ENCODE data around the gene TCAF2. TPM values are rescaled to one million over a fixed set of nuclear protein-coding genes. Genes with fewer than 3 reads are reported as not detected.
"Not testable (repeated sequence)": the region's sequence is repeated elsewhere in the genome, so short reads cannot be mapped to it uniquely, and the experiment has no call there.

The TCAF2 gene
- total RNA-seq = 10 to 100 TPM; 32.7 to 33.9 TPM

DNA sequence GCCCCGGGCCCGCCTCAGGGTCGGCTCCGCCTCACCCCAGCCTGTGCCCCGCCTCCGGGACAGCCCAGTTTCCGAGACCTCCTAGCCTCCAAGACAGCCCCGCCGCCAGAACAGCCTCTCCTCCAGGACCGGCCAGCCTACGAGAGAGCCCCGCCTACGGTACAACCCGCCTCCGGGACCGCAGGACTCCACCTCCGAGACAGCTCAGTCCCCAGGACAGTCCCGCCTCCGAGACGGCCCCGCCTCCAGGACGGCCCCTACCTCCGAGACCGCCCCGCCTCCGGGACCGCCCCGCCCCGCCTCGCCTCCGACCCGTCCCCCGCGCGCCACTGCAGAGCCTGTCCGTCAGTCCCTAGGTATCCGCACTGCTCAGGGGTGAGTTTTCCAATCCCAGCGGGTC lies at the start of gene TCAF2:
Gene TCAF2, plus strand, starts transcription at position 329 of the 400 bp plus-strand sequence.
- peak; percentile 80 for DNase-seq
- H3K27me3 Mint-ChIP-seq; CTCF ChIA-PET; H3K4me1 Mint-ChIP-seq (ENCODE audit: low read depth); H3K36me3 Mint-ChIP-seq; intact Hi-C loops (cut with micrococcal nuclease); H3K9me3 Mint-ChIP-seq; POLR2A ChIA-PET; H3K4me3 Mint-ChIP-seq; H3K27ac Mint-ChIP-seq: not testable (repeated sequence)

GRCh38 chr7:143571501-143571900 lies 49.3 kb upstream of the TCAF2 start, which contains the start of gene CTAGE15:
CTAGE15 (plus strand) TSS chr7:143571801; CDS start chr7:143571818, 17 bp downstream.
- DNase-seq; H3K4me1 Mint-ChIP-seq (ENCODE audit: low read depth); H3K4me3 Mint-ChIP-seq; CTCF ChIA-PET; H3K27me3 Mint-ChIP-seq; H3K27ac Mint-ChIP-seq; H3K9me3 Mint-ChIP-seq; intact Hi-C loops (cut with micrococcal nuclease); POLR2A ChIA-PET; H3K36me3 Mint-ChIP-seq: not testable (repeated sequence)

DNA sequence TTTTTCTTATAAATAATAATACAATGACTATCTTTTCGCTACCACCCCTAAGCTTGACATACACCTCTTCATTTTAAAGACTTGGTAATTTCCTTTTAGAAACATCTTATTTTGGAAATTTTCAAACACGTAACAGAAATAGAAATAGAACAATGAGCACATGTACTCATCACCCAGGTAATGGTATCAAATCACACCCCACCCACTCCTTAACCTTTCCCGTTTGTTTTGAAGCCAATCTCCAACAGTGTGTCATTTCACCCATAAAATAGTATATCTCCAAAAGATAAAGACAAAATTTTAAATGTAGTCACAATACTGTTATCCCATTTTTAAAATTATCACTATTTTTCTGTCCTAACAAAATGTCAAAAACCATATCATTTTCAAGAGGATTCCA lies 32.6 kb upstream of the TCAF2 start:
- CTCF ChIA-PET = not testable (repeated sequence)

DNA sequence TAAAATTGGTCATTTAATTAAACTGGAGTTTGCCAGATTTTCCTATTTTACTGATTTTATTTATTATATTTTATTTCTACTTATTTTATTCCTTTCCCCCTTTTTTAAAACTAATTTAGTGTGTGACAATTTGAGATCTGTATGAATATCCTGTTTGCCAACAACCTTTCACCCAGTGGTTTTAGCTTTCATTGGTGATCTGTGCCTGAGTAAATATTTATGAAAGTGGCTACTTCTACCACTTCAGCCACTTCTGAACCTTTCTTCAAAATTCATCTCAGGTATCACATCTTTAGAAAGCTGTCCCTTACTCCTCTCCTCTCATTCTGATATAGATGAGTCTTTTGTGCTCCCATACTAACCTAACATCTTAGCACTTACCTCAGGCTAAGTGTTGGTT lies 30.9 kb upstream of the TCAF2 start:
- POLR2A ChIA-PET; H3K4me1 Mint-ChIP-seq (ENCODE audit: low read depth); H3K27ac Mint-ChIP-seq; H3K9me3 Mint-ChIP-seq; H3K27me3 Mint-ChIP-seq; intact Hi-C loops (cut with micrococcal nuclease); CTCF ChIA-PET; H3K4me3 Mint-ChIP-seq; H3K36me3 Mint-ChIP-seq; DNase-seq: not testable (repeated sequence)

More for the DNA sequence above, 32.6 kb upstream of the TCAF2 start:
- H3K27me3 Mint-ChIP-seq; H3K4me3 Mint-ChIP-seq; H3K27ac Mint-ChIP-seq; H3K4me1 Mint-ChIP-seq (ENCODE audit: low read depth); H3K9me3 Mint-ChIP-seq; H3K36me3 Mint-ChIP-seq; intact Hi-C loops (cut with micrococcal nuclease); POLR2A ChIA-PET; DNase-seq: not testable (repeated sequence)

GRCh38 chr7:143598086-143598485 lies 22.7 kb upstream of the TCAF2 start:
- H3K4me3 Mint-ChIP-seq; H3K4me1 Mint-ChIP-seq (ENCODE audit: low read depth); CTCF ChIA-PET: not testable (repeated sequence)

GRCh38 chr7:143603549-143603948 lies 17.2 kb upstream of the TCAF2 start:
- DNase-seq; CTCF ChIA-PET; POLR2A ChIA-PET; H3K36me3 Mint-ChIP-seq; H3K4me1 Mint-ChIP-seq (ENCODE audit: low read depth); H3K9me3 Mint-ChIP-seq; intact Hi-C loops (cut with micrococcal nuclease); H3K27ac Mint-ChIP-seq; H3K4me3 Mint-ChIP-seq; H3K27me3 Mint-ChIP-seq: not testable (repeated sequence)

More at GRCh38 chr7:143598086-143598485, 22.7 kb upstream of the TCAF2 start:
- H3K9me3 Mint-ChIP-seq; H3K27ac Mint-ChIP-seq; H3K27me3 Mint-ChIP-seq; intact Hi-C loops (cut with micrococcal nuclease); DNase-seq; POLR2A ChIA-PET; H3K36me3 Mint-ChIP-seq: not testable (repeated sequence)

DNA sequence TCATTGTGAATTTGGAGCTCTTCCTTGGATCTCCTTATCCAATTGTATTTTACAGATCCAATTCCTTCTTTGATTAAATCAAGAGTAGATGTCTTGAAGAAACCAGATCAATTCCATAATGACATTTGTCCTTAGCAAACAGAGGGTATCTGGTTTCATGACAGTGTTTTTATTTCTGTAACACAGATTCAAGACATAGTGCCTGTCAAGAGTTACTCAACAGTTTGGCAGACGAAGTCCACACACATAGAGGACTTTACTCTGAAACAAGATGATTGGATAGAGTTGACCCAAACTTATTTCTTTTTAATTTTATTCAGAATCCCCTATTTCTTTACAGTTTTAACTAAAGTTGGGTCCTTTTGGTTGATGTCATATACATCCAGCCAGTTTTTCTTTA lies 14.7 kb upstream of the TCAF2 start:
- H3K27me3 Mint-ChIP-seq; DNase-seq; intact Hi-C loops (cut with micrococcal nuclease); POLR2A ChIA-PET; H3K36me3 Mint-ChIP-seq; H3K27ac Mint-ChIP-seq; CTCF ChIA-PET; H3K9me3 Mint-ChIP-seq; H3K4me3 Mint-ChIP-seq; H3K4me1 Mint-ChIP-seq (ENCODE audit: low read depth): not testable (repeated sequence)

DNA sequence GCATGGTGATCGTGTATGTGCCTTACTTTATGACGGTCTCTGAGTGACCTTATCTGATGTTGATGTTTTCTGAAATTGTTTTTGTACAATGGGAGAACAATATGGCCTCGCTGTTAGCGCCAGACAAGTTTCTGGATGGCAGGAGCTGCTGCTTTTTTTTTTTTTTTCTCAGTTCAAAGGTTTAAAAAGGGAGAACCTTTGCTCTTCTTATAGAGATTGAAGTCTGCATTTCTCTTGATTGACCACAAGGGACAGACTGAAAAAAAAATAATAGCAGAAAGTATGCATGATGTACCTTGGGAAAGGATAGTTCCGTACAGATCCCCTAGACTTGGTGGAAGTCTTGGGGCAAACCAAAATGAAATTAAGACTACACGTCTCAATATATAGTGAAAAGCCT lies 5.2 kb upstream of the TCAF2 start:
- H3K4me1 Mint-ChIP-seq (ENCODE audit: low read depth); DNase-seq; H3K27ac Mint-ChIP-seq; H3K9me3 Mint-ChIP-seq; POLR2A ChIA-PET; H3K36me3 Mint-ChIP-seq; H3K27me3 Mint-ChIP-seq; H3K4me3 Mint-ChIP-seq; CTCF ChIA-PET; intact Hi-C loops (cut with micrococcal nuclease): not testable (repeated sequence)

DNA sequence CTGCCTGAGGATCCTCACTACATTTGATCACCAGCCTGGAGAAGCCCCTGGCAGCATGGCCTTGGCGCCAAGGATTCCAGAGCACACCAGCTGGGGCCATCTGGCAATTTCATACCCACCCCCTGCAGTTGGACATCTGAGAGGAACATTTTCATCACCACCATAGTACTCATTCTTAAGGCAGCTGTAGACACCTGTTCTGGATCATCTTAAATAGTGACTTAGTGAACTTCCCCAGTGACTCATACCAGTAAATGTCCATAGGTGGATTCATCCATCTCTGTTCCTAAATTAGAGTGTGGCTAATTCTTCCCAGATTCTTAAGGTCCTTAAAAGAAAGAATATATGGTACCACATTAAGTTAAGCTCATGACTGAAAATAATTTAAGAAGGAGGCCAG lies 3.6 kb upstream of the TCAF2 start:
- not testable (repeated sequence) for H3K4me3 Mint-ChIP-seq, H3K27me3 Mint-ChIP-seq, H3K9me3 Mint-ChIP-seq

GRCh38 chr7:143620058-143620457 lies 716 bp upstream of the TCAF2 start:
- H3K4me3 Mint-ChIP-seq; H3K27ac Mint-ChIP-seq; POLR2A ChIA-PET; intact Hi-C loops (cut with micrococcal nuclease); CTCF ChIA-PET; H3K36me3 Mint-ChIP-seq; H3K27me3 Mint-ChIP-seq; H3K4me1 Mint-ChIP-seq (ENCODE audit: low read depth); H3K9me3 Mint-ChIP-seq: not testable (repeated sequence)
- DNase-seq = peak; percentile 82

More for the DNA sequence above, 3.6 kb upstream of the TCAF2 start:
- H3K27ac Mint-ChIP-seq; H3K4me1 Mint-ChIP-seq (ENCODE audit: low read depth); intact Hi-C loops (cut with micrococcal nuclease); POLR2A ChIA-PET; H3K36me3 Mint-ChIP-seq; DNase-seq; CTCF ChIA-PET: not testable (repeated sequence)

- intact Hi-C loops (cut with micrococcal nuclease); POLR2A ChIA-PET; H3K36me3 Mint-ChIP-seq; H3K27me3 Mint-ChIP-seq; CTCF ChIA-PET; DNase-seq; H3K4me1 Mint-ChIP-seq (ENCODE audit: low read depth); H3K4me3 Mint-ChIP-seq; H3K27ac Mint-ChIP-seq; H3K9me3 Mint-ChIP-seq: not testable (repeated sequence)
Observed at GRCh38 chr7:143621175-143621574, 401 bp downstream of the TCAF2 start.

DNA sequence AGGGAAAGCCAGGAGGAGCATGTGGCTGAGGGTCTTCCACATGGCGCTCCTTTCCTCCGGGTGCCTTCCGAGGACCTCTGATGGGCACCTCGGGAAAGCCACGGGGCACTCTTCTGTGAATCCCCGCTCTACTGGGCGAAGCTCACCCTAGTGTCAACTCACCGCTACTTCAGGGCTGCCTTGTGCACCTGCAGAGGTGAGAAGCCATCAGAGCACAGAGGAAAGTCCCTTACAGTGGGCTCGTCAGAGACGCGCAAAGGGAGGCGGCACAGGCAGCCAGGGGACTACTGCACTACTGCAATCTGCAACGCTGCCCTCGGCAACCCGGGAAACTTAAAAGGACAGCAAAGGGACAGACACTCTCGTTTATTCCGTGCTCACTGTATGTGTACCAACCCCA lies 1.4 kb downstream of the TCAF2 start:
- CTCF ChIA-PET; H3K27ac Mint-ChIP-seq; H3K27me3 Mint-ChIP-seq; H3K36me3 Mint-ChIP-seq; intact Hi-C loops (cut with micrococcal nuclease); POLR2A ChIA-PET; DNase-seq; H3K9me3 Mint-ChIP-seq; H3K4me3 Mint-ChIP-seq; H3K4me1 Mint-ChIP-seq (ENCODE audit: low read depth): not testable (repeated sequence)

DNA sequence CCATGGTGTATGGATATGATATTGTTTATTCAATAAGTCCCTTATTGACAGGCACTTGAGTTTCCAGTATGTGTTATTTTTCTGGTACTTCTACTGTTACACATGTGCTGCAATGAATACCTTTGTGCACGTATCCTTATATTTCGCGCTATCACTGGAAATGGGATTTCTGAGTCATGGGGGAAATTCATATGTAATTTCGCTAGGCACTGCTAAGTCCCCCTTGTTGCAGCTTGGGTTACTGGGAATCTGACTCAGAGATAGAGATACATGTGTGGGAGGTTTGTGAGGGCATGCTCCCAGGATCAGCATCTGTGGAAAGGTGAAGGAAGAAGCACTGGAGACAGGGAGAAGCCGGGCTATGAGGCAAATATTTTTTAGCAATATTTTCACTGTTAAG lies 9.9 kb downstream of the TCAF2 start:
- H3K4me3 Mint-ChIP-seq; POLR2A ChIA-PET; DNase-seq; intact Hi-C loops (cut with micrococcal nuclease); H3K9me3 Mint-ChIP-seq; CTCF ChIA-PET; H3K27me3 Mint-ChIP-seq; H3K4me1 Mint-ChIP-seq (ENCODE audit: low read depth); H3K27ac Mint-ChIP-seq; H3K36me3 Mint-ChIP-seq: not testable (repeated sequence)

GRCh38 chr7:143632506-143632905 lies 11.7 kb downstream of the TCAF2 start:
- H3K36me3 Mint-ChIP-seq; DNase-seq; H3K4me3 Mint-ChIP-seq; CTCF ChIA-PET; intact Hi-C loops (cut with micrococcal nuclease); H3K27ac Mint-ChIP-seq; H3K27me3 Mint-ChIP-seq; POLR2A ChIA-PET; H3K4me1 Mint-ChIP-seq (ENCODE audit: low read depth); H3K9me3 Mint-ChIP-seq: not testable (repeated sequence)
